LNCAP (cell line): ENCODE results near the gene SRSF4.
A peak's percentile ranks its signal among the peaks of the same experiment; 100 is the strongest.

ENCODE experiments used
- TF ChIP-seq, protein P1 (sequence below): fragments of 450-650 bp; IDR thresholded peaks from 2 replicates; pipeline ENCODE4 v1.5.1; 2017; ENCODE audit warnings: mild to moderate bottlenecking

The SRSF4 gene

DNA sequence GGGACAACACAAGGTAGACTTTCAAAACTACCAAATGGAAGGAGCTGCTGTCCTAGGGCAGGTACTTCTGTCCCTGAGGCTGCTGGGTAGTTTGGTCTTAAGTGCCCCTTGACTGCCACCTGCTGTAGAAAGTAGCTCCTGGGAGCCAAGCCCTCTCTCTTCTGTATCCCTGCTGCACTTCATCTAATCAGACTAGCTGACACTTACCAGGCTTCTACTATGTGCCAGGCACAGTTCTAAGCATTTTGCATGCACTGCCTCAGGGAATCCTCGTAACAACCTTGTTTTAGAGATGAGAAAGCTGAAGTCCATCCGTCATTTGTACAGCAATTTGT is 15.9 kb upstream of the SRSF4 start:
- TF ChIP-seq, protein P1, sequence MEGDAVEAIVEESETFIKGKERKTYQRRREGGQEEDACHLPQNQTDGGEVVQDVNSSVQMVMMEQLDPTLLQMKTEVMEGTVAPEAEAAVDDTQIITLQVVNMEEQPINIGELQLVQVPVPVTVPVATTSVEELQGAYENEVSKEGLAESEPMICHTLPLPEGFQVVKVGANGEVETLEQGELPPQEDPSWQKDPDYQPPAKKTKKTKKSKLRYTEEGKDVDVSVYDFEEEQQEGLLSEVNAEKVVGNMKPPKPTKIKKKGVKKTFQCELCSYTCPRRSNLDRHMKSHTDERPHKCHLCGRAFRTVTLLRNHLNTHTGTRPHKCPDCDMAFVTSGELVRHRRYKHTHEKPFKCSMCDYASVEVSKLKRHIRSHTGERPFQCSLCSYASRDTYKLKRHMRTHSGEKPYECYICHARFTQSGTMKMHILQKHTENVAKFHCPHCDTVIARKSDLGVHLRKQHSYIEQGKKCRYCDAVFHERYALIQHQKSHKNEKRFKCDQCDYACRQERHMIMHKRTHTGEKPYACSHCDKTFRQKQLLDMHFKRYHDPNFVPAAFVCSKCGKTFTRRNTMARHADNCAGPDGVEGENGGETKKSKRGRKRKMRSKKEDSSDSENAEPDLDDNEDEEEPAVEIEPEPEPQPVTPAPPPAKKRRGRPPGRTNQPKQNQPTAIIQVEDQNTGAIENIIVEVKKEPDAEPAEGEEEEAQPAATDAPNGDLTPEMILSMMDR: peak; percentile 43; the same call in 1 of the 2 replicates

DNA sequence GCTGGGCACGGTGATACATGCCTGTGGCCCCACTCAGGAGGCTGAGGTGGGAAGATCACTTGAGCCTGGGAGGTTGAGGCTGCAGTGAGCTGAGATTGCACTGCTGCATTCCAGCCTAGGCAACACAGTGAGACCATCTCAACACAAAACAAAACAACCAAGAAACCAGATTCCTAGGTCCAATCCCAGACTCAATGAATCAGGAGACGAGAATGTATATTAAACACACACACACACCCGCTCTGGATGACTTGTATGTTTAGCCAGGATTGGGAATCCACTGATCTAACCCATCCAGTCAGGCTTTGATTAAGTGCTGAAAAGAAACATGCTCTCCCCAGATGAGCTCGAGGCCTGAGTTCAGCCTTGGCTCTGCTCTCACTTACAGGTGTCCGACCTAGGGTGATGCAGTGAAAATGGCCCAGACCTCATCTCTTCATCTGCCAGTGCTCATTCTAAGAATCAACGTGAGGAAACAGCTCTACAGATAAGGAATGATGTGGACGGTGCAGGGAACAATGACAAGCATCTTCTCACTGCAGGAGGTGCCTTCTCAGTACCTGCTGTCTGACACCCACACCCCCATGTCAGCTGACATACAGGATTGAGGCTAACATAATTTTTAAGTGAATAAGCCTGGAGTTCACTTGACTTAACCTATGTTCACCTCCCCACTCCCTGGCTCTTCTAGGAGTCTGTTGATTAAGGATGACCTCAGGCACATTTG is 15.3 kb upstream of the SRSF4 start:
- TF ChIP-seq, protein P1: no peak

DNA sequence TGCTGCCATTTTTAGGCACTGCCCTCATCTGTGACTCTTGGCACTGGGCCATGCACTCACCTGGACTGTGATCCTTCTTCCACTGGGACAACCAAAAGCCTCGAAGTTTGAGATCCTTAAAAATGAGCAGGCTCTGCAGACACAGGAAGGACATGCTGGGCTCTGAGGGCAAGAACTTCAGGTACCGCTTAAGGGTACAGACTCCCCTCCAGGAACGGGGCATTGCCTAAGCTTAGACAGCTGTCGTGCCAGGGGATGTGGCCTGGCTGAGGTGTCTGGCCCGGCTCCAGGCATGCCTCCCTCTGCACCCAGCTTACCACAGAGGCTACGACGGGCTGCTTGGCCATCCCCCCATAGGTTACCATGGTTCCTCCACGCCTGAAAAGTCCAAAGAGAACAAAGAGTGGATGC is 14.2 kb upstream of the SRSF4 start:
- TF ChIP-seq, protein P1: no peak

DNA sequence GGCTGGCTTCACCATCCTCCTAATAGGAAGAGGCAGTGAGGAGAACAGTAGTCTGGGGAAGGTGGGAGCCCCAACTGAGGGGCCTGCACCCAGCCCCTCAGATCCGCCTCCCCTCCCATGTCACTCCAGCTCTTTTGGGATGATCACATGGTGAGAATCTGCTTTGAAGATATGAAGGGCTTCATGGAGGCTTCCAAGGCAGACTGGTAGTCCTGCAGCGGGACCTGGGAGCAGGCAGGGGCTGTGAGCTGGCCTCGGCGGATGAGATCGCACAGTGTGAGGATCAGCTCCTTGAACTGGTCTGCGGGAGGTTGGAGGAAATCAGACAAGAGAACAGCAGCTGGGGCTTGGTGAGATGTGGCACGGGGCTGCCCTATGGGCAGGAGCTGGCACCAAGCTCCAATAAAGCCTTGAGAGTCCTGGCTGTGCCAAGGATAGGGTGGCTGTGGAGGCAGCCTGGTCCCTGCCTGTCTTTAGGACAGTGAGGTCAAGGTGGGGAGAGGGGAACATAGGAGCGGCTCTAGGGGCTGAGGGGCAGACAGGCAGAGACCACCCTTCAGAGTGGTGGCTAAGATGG is 12.3 kb upstream of the SRSF4 start:
- TF ChIP-seq, protein P1: no peak

DNA sequence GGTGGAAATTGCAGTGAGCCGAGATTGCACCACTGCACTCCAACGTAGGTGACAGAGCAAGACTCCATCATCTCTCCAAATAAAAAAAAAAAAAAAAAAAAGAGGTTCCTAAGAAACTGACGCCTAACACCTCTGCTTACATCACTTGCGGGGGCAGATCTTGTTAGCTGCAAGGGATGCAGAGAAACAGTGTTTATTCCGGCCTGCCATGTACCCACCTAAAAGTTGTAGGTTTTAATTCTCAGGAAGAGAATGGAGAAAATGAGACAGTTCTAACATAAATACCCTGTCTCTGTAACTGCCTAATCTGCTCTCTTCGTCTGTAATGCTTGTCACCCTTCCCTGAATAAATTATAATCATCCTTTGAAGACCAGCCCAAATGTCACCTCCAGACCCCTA is 9.0 kb upstream of the SRSF4 start:
- TF ChIP-seq, protein P1: no peak

DNA sequence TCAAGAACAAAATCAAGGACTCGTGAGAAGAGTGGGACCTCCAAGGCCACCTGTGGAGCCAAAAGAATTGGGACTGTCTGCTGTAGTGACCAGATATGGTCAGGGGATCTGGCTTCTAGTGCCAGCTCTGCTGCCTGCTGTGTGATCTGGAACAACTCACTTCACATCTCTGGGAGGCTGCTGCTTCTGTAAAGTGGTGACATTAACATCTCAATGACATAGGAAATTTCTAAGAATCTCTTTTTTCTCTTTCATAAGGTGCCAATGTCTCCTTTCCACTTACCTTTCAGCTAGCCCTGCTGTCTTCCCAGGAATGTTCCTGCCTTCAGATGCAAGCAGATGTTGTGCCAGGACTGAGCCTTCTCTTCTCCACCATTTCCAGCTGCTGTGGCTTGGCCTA is 5.0 kb upstream of the SRSF4 start:
- TF ChIP-seq, protein P1: no peak

DNA sequence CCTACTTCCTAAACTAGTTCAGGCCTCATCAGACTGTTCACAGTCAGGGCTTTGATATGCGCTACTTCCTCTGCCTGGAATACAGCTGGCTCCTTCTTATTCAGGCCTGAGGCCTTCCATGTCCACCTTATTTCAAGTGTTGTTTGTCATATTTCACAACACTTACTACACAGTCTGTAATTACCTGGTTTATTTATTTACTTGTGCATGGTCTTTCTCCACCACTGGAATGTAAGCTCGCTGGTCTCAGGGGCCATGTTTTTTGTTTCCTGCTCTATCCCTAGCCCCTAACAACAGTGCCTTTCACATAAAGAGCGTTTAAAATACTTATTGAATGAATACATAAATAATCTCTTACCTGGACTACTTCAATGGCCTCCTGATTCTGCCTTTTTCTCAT is 4.6 kb upstream of the SRSF4 start:
- TF ChIP-seq, protein P1: no peak
